ENCODE data around the gene SLC35E4.

SLC35E4 gene

GRCh38 chr22:30689622-30690021 lies 54.0 kb downstream of the SLC35E4 start:
- H3K27ac ChIP-seq (ENCODE audit: low read length) = no peak overlapping the region
- no peak overlapping the region for H3K9ac ChIP-seq (ENCODE audit: low read length)
- H2AFZ ChIP-seq (ENCODE audit: low read depth, low read length) = no peak overlapping the region
- H3K9me3 ChIP-seq (ENCODE audit: insufficient read depth, low read length) = no peaks in the 10 kb centered on the region
- no peak overlapping the region for H3K4me3 ChIP-seq (ENCODE audit: low read length)
- H3K4me1 ChIP-seq (ENCODE audit: low read length) = no peaks in the 10 kb centered on the region
- TF ChIP-seq, protein P1, sequence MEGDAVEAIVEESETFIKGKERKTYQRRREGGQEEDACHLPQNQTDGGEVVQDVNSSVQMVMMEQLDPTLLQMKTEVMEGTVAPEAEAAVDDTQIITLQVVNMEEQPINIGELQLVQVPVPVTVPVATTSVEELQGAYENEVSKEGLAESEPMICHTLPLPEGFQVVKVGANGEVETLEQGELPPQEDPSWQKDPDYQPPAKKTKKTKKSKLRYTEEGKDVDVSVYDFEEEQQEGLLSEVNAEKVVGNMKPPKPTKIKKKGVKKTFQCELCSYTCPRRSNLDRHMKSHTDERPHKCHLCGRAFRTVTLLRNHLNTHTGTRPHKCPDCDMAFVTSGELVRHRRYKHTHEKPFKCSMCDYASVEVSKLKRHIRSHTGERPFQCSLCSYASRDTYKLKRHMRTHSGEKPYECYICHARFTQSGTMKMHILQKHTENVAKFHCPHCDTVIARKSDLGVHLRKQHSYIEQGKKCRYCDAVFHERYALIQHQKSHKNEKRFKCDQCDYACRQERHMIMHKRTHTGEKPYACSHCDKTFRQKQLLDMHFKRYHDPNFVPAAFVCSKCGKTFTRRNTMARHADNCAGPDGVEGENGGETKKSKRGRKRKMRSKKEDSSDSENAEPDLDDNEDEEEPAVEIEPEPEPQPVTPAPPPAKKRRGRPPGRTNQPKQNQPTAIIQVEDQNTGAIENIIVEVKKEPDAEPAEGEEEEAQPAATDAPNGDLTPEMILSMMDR (IDR thresholded peaks at IDR 0.05; ENCODE audit: low read depth, low read length) = no peak
- TF ChIP-seq EZH2phosphoT487 (IDR thresholded peaks at IDR 0.05; ENCODE audit: low read depth) = no peak
- no peak overlapping the region for H3K4me2 ChIP-seq (ENCODE audit: low read length)
- H3K27me3 ChIP-seq (ENCODE audit: low read depth, low read length) = peaks cover 13% of the 10 kb centered on the region; the same call in 1 of the 2 replicates
- no peaks in the 10 kb centered on the region for H4K20me1 ChIP-seq (ENCODE audit: insufficient read depth, low read length)
- H3K36me3 ChIP-seq (replicated peaks; ENCODE audit: low read depth, low read length) = no peaks in the 10 kb centered on the region
- H3K79me2 ChIP-seq (ENCODE audit: low read length) = no peaks in the 10 kb centered on the region

DNA sequence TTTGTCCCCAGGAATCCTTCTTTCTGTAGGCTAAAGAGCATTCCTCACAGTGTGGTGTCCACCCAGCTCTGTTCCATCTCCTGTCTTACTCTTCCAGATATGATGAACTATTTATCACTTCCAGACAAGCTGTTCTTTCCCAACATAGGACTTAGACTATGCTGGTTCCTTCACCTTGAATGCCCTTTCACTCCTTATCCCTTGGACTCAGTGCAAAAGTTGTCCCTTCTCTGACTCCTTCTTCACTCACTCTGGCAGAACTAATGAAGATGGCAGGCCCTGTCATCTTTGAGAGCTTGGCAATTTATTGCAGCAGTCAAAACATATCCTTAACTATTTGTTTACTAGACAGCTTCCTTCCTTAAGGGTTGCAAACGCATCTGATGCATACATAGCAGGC lies 55.6 kb downstream of the SLC35E4 start:
- Histone ChIP-seq H3K9ac (ENCODE audit: low read length) (no peak overlapping the region), H3K4me2 (ENCODE audit: low read length) (no peak overlapping the region), H3K79me2 (ENCODE audit: low read length) (no peaks in the 10 kb centered on the region), H4K20me1 (ENCODE audit: insufficient read depth, low read length) (no peaks in the 10 kb centered on the region), H3K9me3 (ENCODE audit: insufficient read depth, low read length) (no peaks in the 10 kb centered on the region), H3K36me3 (replicated peaks; ENCODE audit: low read depth, low read length) (no peaks in the 10 kb centered on the region), H3K27me3 (ENCODE audit: low read depth, low read length) (peaks cover 13% of the 10 kb centered on the region; the same call in 1 of the 2 replicates), H3K27ac (ENCODE audit: low read length) (no peak overlapping the region), H3K4me1 (ENCODE audit: low read length) (no peaks in the 10 kb centered on the region), H2AFZ (ENCODE audit: low read depth, low read length) (no peak overlapping the region), H3K4me3 (ENCODE audit: low read length) (no peak overlapping the region)
- TF ChIP-seq, protein P1 (IDR thresholded peaks at IDR 0.05; ENCODE audit: low read depth, low read length) = no peak
- TF ChIP-seq EZH2phosphoT487 (IDR thresholded peaks at IDR 0.05; ENCODE audit: low read depth) = no peak

- H4K20me1 ChIP-seq (ENCODE audit: insufficient read depth, low read length) = no peaks in the 10 kb centered on the region
- H3K27me3 ChIP-seq (ENCODE audit: low read depth, low read length) = peaks cover 28% of the 10 kb centered on the region; the same call in 1 of the 2 replicates
- peak overlapping the region; percentile 79 for H3K4me3 ChIP-seq (ENCODE audit: low read length)
- H3K9me3 ChIP-seq (ENCODE audit: insufficient read depth, low read length) = no peaks in the 10 kb centered on the region
- no peaks in the 10 kb centered on the region for H3K4me1 ChIP-seq (ENCODE audit: low read length)
- H3K79me2 ChIP-seq (ENCODE audit: low read length) = no peaks in the 10 kb centered on the region
- no peak overlapping the region for H3K27ac ChIP-seq (ENCODE audit: low read length)
- no peaks in the 10 kb centered on the region for H3K36me3 ChIP-seq (replicated peaks; ENCODE audit: low read depth, low read length)
- no peak for TF ChIP-seq EZH2phosphoT487 (IDR thresholded peaks at IDR 0.05; ENCODE audit: low read depth)
- TF ChIP-seq, protein P1 (IDR thresholded peaks at IDR 0.05; ENCODE audit: low read depth, low read length) = no peak
- H3K4me2 ChIP-seq (ENCODE audit: low read length) = peak overlapping the region; percentile 71
- peak overlapping the region; percentile 60 for H3K9ac ChIP-seq (ENCODE audit: low read length)
- peak overlapping the region; percentile 86 for H2AFZ ChIP-seq (ENCODE audit: low read depth, low read length)
These were observed 58.6 kb downstream of the SLC35E4 start for GRCh38 chr22:30694171-30694639.

GRCh38 chr22:30694640-30695350 lies 59.2 kb downstream of the SLC35E4 start, which contains the start of gene OSBP2:
OSBP2 (plus strand) TSS chr22:30694874; CDS start chr22:30694910, 36 bp downstream.
- H3K9ac ChIP-seq (ENCODE audit: low read length) = peak within 1 kb of the TSS; percentile 60

More at GRCh38 chr22:30694640-30695350, 59.2 kb downstream of the SLC35E4 start, which contains the start of gene OSBP2:
- H4K20me1 ChIP-seq (ENCODE audit: insufficient read depth, low read length) = no peaks in the 10 kb centered on the region
- TF ChIP-seq EZH2phosphoT487 (IDR thresholded peaks at IDR 0.05; ENCODE audit: low read depth) = no peak
- TF ChIP-seq, protein P1 (IDR thresholded peaks at IDR 0.05; ENCODE audit: low read depth, low read length) = no peak
- peak within 1 kb of the TSS; percentile 86 for H2AFZ ChIP-seq (ENCODE audit: low read depth, low read length)
- H3K4me1 ChIP-seq (ENCODE audit: low read length) = no peaks in the 10 kb centered on the region
- H3K4me3 ChIP-seq (ENCODE audit: low read length) = peak within 1 kb of the TSS; percentile 79
- H3K36me3 ChIP-seq (replicated peaks; ENCODE audit: low read depth, low read length) = no peaks in the 10 kb centered on the region
- no peaks in the 10 kb centered on the region for H3K9me3 ChIP-seq (ENCODE audit: insufficient read depth, low read length)
- peaks cover 28% of the 10 kb centered on the region; the same call in 1 of the 2 replicates for H3K27me3 ChIP-seq (ENCODE audit: low read depth, low read length)
- H3K4me2 ChIP-seq (ENCODE audit: low read length) = peak within 1 kb of the TSS; percentile 71
- H3K79me2 ChIP-seq (ENCODE audit: low read length) = no peaks in the 10 kb centered on the region
- no peak within 1 kb of the TSS for H3K27ac ChIP-seq (ENCODE audit: low read length)
